Naive thymus-derived CD4-positive, alpha-beta T cell (primary cell): ENCODE measurements around the gene PEX26. TPM values are rescaled to one million over a fixed set of nuclear protein-coding genes. Genes with fewer than 3 reads are reported as not detected.

Source experiments
- ATAC-seq: fragments of 150-1000 bp; cut with Tn5 transposase; 2 replicates; pipeline ENCODE4 v1.10.0; 2021; ENCODE audit warnings: mild to moderate bottlenecking, moderate library complexity
- CTCF ChIA-PET: fragments of 350-600 bp; sonication (Branson Sonifier 250); formaldehyde crosslinking; loops from one replicate; lab custom pipeline; 2021; ENCODE audit warnings: antibody characterized with exemption; lab: Charles Lee
- POLR2A ChIA-PET: fragments of 350-600 bp; sonication (Branson Sonifier 250); formaldehyde crosslinking; loops from one replicate; lab custom pipeline; 2021; ENCODE audit warnings: antibody characterized with exemption, inconsistent platforms; lab: Charles Lee
- DNase-seq, 9 donors: peaks; one replicate each; pipeline versions ENCODE4 v3.0.0 to v3.0.0-alpha.2; 2020 to 2022; ENCODE audit warnings: mixed read lengths in 1 of 9
- H3K27ac ChIP-seq: one replicate; pipeline ENCODE4 v1.7.0; 2013; ENCODE audit warnings: mild to moderate bottlenecking, low read depth, low read length, moderate library complexity
- H3K27me3 ChIP-seq, 2 donors: one replicate each; pipeline ENCODE4 v1.7.0; 2013; ENCODE audit warnings: low read length in 2 of 2, mild to moderate bottlenecking in 2 of 2, moderate library complexity in 2 of 2; ENCODE audit not compliant: control insufficient read depth in 2 of 2, insufficient read depth in 2 of 2
- H3K36me3 ChIP-seq, 3 experiments: 1 replicate in 2 of 3; 2 replicates in 1 of 3; pipeline ENCODE4 v1.7.0; 2013; ENCODE audit warnings: low read length in 3 of 3, mild to moderate bottlenecking in 3 of 3, moderate library complexity in 1 of 3; ENCODE audit not compliant: insufficient read depth in 3 of 3, control insufficient read depth in 2 of 3
- H3K4me1 ChIP-seq, 2 donors: one replicate each; pipeline ENCODE4 v1.7.0; 2013; ENCODE audit warnings: low read length in 2 of 2, mild to moderate bottlenecking in 2 of 2, moderate library complexity in 1 of 2; ENCODE audit not compliant: control insufficient read depth in 2 of 2, insufficient read depth in 2 of 2
- H3K4me3 ChIP-seq: 2 replicates; pipeline ENCODE4 v1.7.0; 2013; ENCODE audit warnings: mild to moderate bottlenecking, low read length
- H3K9me3 ChIP-seq, 3 experiments: 1 replicate in 2 of 3; 2 replicates in 1 of 3; pipeline ENCODE4 v1.7.0; 2013; ENCODE audit warnings: low read length in 3 of 3; ENCODE audit not compliant: control insufficient read depth in 2 of 3
- H3K27ac Mint-ChIP-seq, 9 donors: one replicate each; pipeline ENCODE4 v1.8.0; 2020 to 2022; ENCODE audit warnings: mixed read lengths in 9 of 9, mild to moderate bottlenecking in 8 of 9, moderate library complexity in 5 of 9, inconsistent platforms in 2 of 9
- H3K27me3 Mint-ChIP-seq, 5 donors: one replicate each; pipeline ENCODE4 v1.8.0; 2021 to 2022; ENCODE audit warnings: mixed read lengths in 5 of 5, mild to moderate bottlenecking in 1 of 5
- H3K36me3 Mint-ChIP-seq, 5 donors: one replicate each; pipeline ENCODE4 v1.8.0; 2020 to 2022; ENCODE audit warnings: mixed read lengths in 5 of 5, mild to moderate bottlenecking in 3 of 5, inconsistent platforms in 1 of 5
- H3K4me1 Mint-ChIP-seq, 7 donors: one replicate each; pipeline ENCODE4 v1.8.0; 2020 to 2022; ENCODE audit warnings: mixed read lengths in 7 of 7, mild to moderate bottlenecking in 3 of 7, inconsistent platforms in 1 of 7
- H3K4me3 Mint-ChIP-seq, 10 donors: one replicate each; pipeline ENCODE4 v1.8.0; 2020 to 2022; ENCODE audit warnings: mild to moderate bottlenecking in 10 of 10, mixed read lengths in 10 of 10, moderate library complexity in 6 of 10, inconsistent platforms in 2 of 10
- H3K9me3 Mint-ChIP-seq, 11 donors: one replicate each; pipeline ENCODE4 v1.8.0; 2020 to 2022; ENCODE audit warnings: mixed read lengths in 11 of 11, mild to moderate bottlenecking in 4 of 11, inconsistent platforms in 1 of 11, moderate library complexity in 1 of 11
- intact Hi-C, 2 donors: fragments of 100-400 bp; cut with micrococcal nuclease; formaldehyde crosslinking; loops; one replicate each; pipeline ENCODE4 v1.15.1; 2023
- polyA plus RNA-seq, 2 donors: library from polyadenylated mRNA; unstranded; fragments of 300-500 nt; fragmentation: Illumina TruSeq; gene quantifications; one replicate each; pipeline ENCODE4 v1.2.3, GENCODE V29; 2021
- total RNA-seq, 6 experiments: library from RNA in 5 of 6; stranded (reverse) in 5 of 6; gene quantifications; 1 replicate in 5 of 6; 2 replicates in 1 of 6; pipeline ENCODE4 v1.2.3 and lab custom pipeline; 2021 to 2026

The PEX26 gene
- total and polyA plus RNA-seq, 7 experiments from 2014 or later: 3.8 to 42.8 (median 30.7) TPM

DNA sequence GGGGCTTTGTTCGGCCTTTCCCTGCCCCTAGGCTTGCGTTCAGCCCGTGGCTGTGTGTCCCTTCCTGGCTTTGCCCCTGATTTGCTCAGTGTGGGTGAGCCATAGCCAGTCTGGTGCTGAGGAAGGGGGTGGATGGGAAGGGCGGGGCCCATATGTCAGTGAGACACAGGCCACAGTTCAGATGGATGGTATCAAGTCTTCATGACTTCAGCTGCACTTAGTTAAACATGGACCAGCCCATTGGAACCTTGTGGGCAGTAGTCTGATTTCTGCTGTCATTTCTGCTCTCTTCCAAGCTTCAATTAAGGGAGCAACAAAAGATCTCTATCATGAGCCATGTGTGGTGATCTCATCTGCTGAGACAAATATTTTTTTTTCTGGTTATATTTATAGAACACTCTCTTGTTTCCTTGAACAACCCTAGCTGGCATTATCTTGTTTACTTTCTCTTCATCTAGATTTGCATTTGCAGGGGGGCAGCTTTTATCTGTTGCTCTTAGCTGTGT is 21.6 kb upstream of the PEX26 start:
- no peak for ATAC-seq

GRCh38 chr22:18056807-18057474 is 20.8 kb upstream of the PEX26 start:
- Mint-ChIP-seq H3K4me1 (peaks cover 0 to 7% (median 0%) of the 10 kb centered on the region in 7 donors), H3K4me3 (no peak overlapping the region), H3K27ac (no peak overlapping the region), H3K9me3 (peaks cover 0 to 3% (median 0%) of the 10 kb centered on the region in 11 donors), H3K36me3 (no peaks in the 10 kb centered on the region), H3K27me3 (peaks cover 0 to 13% (median 4%) of the 10 kb centered on the region in 5 donors)
- no peak overlapping the region for H3K4me3 ChIP-seq
- intact Hi-C loops: no loop called here
- no peak overlapping the region for H3K27ac ChIP-seq
- DNase-seq (no peak), ATAC-seq (peak; percentile 45)
- no peaks in the 10 kb centered on the region for H3K36me3 ChIP-seq
- ChIA-PET CTCF (interaction anchor here (0.7 kb wide), 1 partner anchor 1453 kb away, joined by 3 read pairs; no protein-coding TSS in a partner anchor), POLR2A (no interaction called here)
- H3K27me3 ChIP-seq: no peaks in the 10 kb centered on the region
- H3K4me1 ChIP-seq: no peaks in the 10 kb centered on the region
- H3K9me3 ChIP-seq: no peaks in the 10 kb centered on the region

More for the DNA sequence above, 21.6 kb upstream of the PEX26 start:
- Mint-ChIP-seq H3K27ac (no peak overlapping the region), H3K27me3 (peaks cover 0 to 10% (median 4%) of the 10 kb centered on the region in 5 donors), H3K36me3 (no peaks in the 10 kb centered on the region), H3K9me3 (peaks cover 0 to 3% (median 0%) of the 10 kb centered on the region in 11 donors), H3K4me1 (peaks cover 0 to 7% (median 0%) of the 10 kb centered on the region in 7 donors), H3K4me3 (no peak overlapping the region)
- Histone ChIP-seq H3K27ac (no peak overlapping the region), H3K36me3 (no peaks in the 10 kb centered on the region), H3K9me3 (no peaks in the 10 kb centered on the region), H3K27me3 (no peaks in the 10 kb centered on the region), H3K4me3 (no peak overlapping the region), H3K4me1 (no peaks in the 10 kb centered on the region)
- ChIA-PET POLR2A (no interaction called here), CTCF (no interaction called here)
- intact Hi-C loops: no loop called here
- no peak for DNase-seq

- H3K4me3 ChIP-seq: no peak overlapping the region
- H3K27me3 Mint-ChIP-seq: peaks cover 0 to 15% (median 4%) of the 10 kb centered on the region in 5 donors
- ATAC-seq (peak; percentile 63), DNase-seq (no peak)
- CTCF ChIA-PET: interaction anchor here (0.7 kb wide), 1 partner anchor 1453 kb away, joined by 3 read pairs; no protein-coding TSS in a partner anchor
- no peaks in the 10 kb centered on the region for H3K4me1 ChIP-seq
- H3K9me3 ChIP-seq: no peaks in the 10 kb centered on the region
- peaks cover 0 to 3% (median 0%) of the 10 kb centered on the region in 11 donors for H3K9me3 Mint-ChIP-seq
- H3K27ac ChIP-seq: no peak overlapping the region
- no peak overlapping the region for H3K27ac Mint-ChIP-seq
- peaks cover 0 to 7% (median 0%) of the 10 kb centered on the region in 7 donors for H3K4me1 Mint-ChIP-seq
- POLR2A ChIA-PET: interaction anchor here (1.1 kb wide), 1 partner anchor 19 kb away, joined by 3 read pairs; no protein-coding TSS in a partner anchor
- H3K4me3 Mint-ChIP-seq: no peak overlapping the region
- no peaks in the 10 kb centered on the region for H3K36me3 ChIP-seq
- no peaks in the 10 kb centered on the region for H3K27me3 ChIP-seq
- H3K36me3 Mint-ChIP-seq: no peaks in the 10 kb centered on the region
- intact Hi-C loops: no loop called here
Observed at GRCh38 chr22:18057568-18058209, 20.1 kb upstream of the PEX26 start.

- Mint-ChIP-seq H3K9me3 (peaks cover 0 to 3% (median 0%) of the 10 kb centered on the region in 11 donors), H3K4me3 (no peak overlapping the region), H3K27ac (no peak overlapping the region), H3K36me3 (no peaks in the 10 kb centered on the region), H3K27me3 (peaks cover under 1 to 15% (median 4%) of the 10 kb centered on the region in 5 donors), H3K4me1 (peaks cover 0 to 7% (median 0%) of the 10 kb centered on the region in 7 donors)
- no peak for DNase-seq
- POLR2A ChIA-PET: interaction anchor here (1.1 kb wide), 1 partner anchor 18 kb away, joined by 3 read pairs; no protein-coding TSS in a partner anchor
- no peaks in the 10 kb centered on the region for H3K4me1 ChIP-seq
- H3K27ac ChIP-seq: no peak overlapping the region
- intact Hi-C loops: no loop called here
- H3K4me3 ChIP-seq: no peak overlapping the region
- H3K9me3 ChIP-seq: no peaks in the 10 kb centered on the region
- no peak for ATAC-seq
- no peaks in the 10 kb centered on the region for H3K27me3 ChIP-seq
- H3K36me3 ChIP-seq: no peaks in the 10 kb centered on the region
- CTCF ChIA-PET: no interaction called here
Observed at GRCh38 chr22:18058371-18059093, 19.3 kb upstream of the PEX26 start.

GRCh38 chr22:18059094-18059417 is 18.7 kb upstream of the PEX26 start:
- H3K36me3 ChIP-seq: no peaks in the 10 kb centered on the region
- no peaks in the 10 kb centered on the region for H3K4me1 ChIP-seq
- H3K9me3 ChIP-seq: no peaks in the 10 kb centered on the region
- Mint-ChIP-seq H3K4me1 (peaks cover 0 to 7% (median 0%) of the 10 kb centered on the region in 7 donors), H3K9me3 (peaks cover 0 to 3% (median 0%) of the 10 kb centered on the region in 11 donors), H3K27ac (no peak overlapping the region), H3K4me3 (no peak overlapping the region), H3K27me3 (peaks cover 5 to 15% (median 5%) of the 10 kb centered on the region in 5 donors), H3K36me3 (no peaks in the 10 kb centered on the region)
- ChIA-PET CTCF (no interaction called here), POLR2A (no interaction called here)
- no peak overlapping the region for H3K4me3 ChIP-seq
- no peak overlapping the region for H3K27ac ChIP-seq
- no peaks in the 10 kb centered on the region for H3K27me3 ChIP-seq
- DNase-seq (no peak), ATAC-seq (no peak)
- intact Hi-C loops: no loop called here

DNA sequence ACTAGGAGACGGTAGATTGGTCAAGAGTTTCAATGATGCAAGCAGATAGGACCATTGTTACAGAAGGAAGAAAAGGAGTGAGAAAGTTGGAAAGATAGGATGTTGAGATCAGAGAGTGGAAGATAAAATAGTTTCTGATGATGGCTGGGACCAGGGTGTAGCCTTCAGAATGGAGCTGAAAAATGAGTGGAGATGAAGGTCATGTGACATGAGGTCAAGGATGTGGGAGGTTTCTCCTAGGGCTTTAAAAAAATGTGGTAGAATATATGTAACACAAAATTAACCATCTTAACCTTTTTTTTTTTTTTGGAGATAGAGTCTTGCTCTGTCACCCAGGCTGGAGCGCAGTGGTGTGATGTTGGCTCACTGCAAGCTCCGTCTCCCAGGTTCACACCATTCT is 18.3 kb upstream of the PEX26 start:
- intact Hi-C loops: no loop called here
- Mint-ChIP-seq H3K27ac (no peak overlapping the region), H3K9me3 (peaks cover 0 to 1% (median 0%) of the 10 kb centered on the region in 11 donors), H3K36me3 (no peaks in the 10 kb centered on the region), H3K27me3 (peaks cover 8 to 15% (median 9%) of the 10 kb centered on the region in 5 donors), H3K4me3 (no peak overlapping the region), H3K4me1 (peaks cover 0 to 7% (median 0%) of the 10 kb centered on the region in 7 donors)
- Histone ChIP-seq H3K4me3 (no peak overlapping the region), H3K9me3 (no peaks in the 10 kb centered on the region), H3K27me3 (no peaks in the 10 kb centered on the region), H3K36me3 (no peaks in the 10 kb centered on the region), H3K4me1 (no peaks in the 10 kb centered on the region), H3K27ac (no peak overlapping the region)
- no peak for ATAC-seq
- ChIA-PET CTCF (no interaction called here), POLR2A (no interaction called here)
- DNase-seq: no peak
